ENCODE data around the gene PLIN4.

DNA sequence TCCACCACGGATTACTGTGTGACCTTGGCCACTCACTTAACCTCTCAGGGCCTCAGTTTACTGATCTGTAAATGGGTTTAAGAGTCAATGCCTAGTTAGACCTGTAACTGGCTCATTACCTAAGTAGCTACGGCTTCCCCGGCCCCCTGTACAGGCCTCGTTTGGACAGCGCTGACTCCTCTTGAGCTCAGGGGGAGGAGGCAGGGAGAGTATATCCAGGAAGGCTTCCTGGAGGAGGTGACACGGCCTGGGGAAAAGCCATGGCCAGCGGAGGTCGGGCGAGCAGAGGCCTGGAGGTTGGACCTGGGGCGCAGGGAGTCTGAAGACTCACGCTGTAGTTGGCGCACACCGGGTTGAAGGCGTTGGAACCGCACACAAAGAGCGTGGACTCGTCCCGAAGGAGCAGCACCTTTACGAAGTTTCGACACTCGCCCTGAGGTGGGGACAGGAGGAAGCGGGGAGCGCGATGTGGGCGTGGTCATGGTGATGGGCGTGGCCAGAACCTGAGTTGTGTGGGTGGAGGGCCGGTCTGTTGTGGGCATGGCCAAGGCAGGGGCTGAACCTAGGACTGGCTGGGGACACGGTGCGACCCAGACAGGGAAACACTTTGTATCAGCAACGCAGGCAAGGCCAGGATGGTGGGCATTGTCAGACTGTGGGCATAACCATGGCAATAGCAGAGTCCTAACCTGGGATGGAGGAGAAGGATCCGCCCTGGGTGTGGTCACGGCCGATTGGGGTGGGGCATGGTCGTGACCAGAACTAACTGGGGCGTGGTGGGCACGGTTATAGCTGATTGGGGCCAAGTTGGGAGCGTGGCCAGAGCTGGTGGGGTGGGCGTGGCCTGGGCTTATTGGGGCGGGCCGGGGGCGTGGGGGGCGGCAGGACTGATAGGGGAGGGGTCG is 37.6 kb upstream of the PLIN4 start:
- TF ChIP-seq POLR2AphosphoS5 (IDR thresholded peaks at IDR 0.05; ENCODE audit: borderline replicate concordance, low read depth, low read length) (no peak), EZH2 (IDR thresholded peaks at IDR 0.05) (no peak)

Measured in SK-N-MC (cell line).